ENCODE results near the gene ZNF474. TPM values are rescaled to one million over a fixed set of nuclear protein-coding genes. Genes with fewer than 3 reads are reported as not detected.

The ZNF474 gene
- total and polyA plus RNA-seq, 2 of the 4 experiments (the other 2 are of a cell fraction) = 0.24 to 0.54 TPM

DNA sequence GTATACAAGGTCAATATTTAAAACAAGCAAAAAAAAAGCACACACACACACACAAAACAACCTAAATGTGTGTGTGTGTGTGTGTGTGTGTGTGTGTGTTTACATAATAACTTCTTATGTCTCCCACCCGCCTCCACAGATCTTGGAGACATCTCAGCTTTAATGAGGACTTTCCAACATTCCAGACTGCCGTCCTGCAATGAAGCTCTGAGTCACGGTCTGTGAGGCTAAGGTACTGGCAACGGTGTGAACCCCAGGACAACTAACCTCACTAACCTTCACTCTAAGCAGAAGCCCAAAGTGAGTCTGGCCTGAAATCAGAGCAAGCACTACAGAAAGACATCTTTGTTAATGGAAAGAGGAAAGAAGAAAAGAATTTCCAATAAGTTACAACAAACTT, 22.3 kb downstream of the ZNF474 start:
- dilution Hi-C loops (cut with HindIII; ENCODE audit: low sequenced_read_pairs, unreplicated experiment) (no loop called here), intact Hi-C loops (cut with micrococcal nuclease) (no loop called here), in situ Hi-C loops (cut with MboI; ENCODE audit: low sequenced_read_pairs) (loop anchor here (10.0 kb wide), 1 partner anchor 187 kb away; the partner anchor contains the start of gene SRFBP1)
- WGBS, 2 experiments (ENCODE audit: extremely low coverage in 2 of 2, insufficient read length in 1 of 2) = no CpG with 5 or more reads among the region's 4 CpGs
- DNase-seq (peak; percentile 80), ATAC-seq (ENCODE audit: low read depth) (peak; percentile 24)
- Histone ChIP-seq H3K4me3 (ENCODE audit: insufficient read depth, low read depth, low read length) (no peak overlapping the region), H2BK120ac (ENCODE audit: low read depth, low read length) (peak overlapping the region; percentile 97), H3K79me1 (ENCODE audit: low read depth in 1 of 2, low read length in 2 of 2) (peaks cover 10 to 21% of the 10 kb centered on the region in 2 experiments; a peak in 3 of 4 replicates), H3K56ac (ENCODE audit: extremely low read depth, insufficient read depth, low read length) (no peak overlapping the region), H4K20me1 (ENCODE audit: insufficient read depth, low read length) (no peaks in the 10 kb centered on the region), H3K36me3 (ENCODE audit: control insufficient read depth, insufficient read depth, low read length) (no peaks in the 10 kb centered on the region), H2BK20ac (ENCODE audit: low read depth, low read length) (peak overlapping the region; percentile 98; the same call in 1 of the 2 replicates), H2AK5ac (ENCODE audit: low read depth, low read length) (peak overlapping the region; percentile 46; the same call in 1 of the 2 replicates), H3K18ac (ENCODE audit: low read depth, low read length) (peak overlapping the region; percentile 63; the same call in 1 of the 2 replicates), H4K8ac (ENCODE audit: low read depth in 2 of 2, low read length in 2 of 2) (peak overlapping the region in 1 of 2 experiments; percentile 87; a peak in 1 of 4 replicates), H2AK9ac (replicated peaks; ENCODE audit: low read depth, low read length, poor library complexity) (no peak overlapping the region), H4K91ac (ENCODE audit: insufficient read depth, low read depth, low read length) (peak overlapping the region; percentile 95), H2BK15ac (ENCODE audit: low read depth, low read length) (peak overlapping the region; percentile 8; the same call in 2 of the 3 replicates), H3K4ac (ENCODE audit: low read depth, low read length) (peak overlapping the region; percentile 91), H3K27ac (ENCODE audit: insufficient read depth, low read length) (no peak overlapping the region), H3K27me3 (ENCODE audit: control insufficient read depth, insufficient read depth, low read length) (no peaks in the 10 kb centered on the region), H3K9me1 (ENCODE audit: insufficient read depth, low read length) (peaks cover 19% of the 10 kb centered on the region), H3K4me2 (ENCODE audit: low read depth, low read length) (peak overlapping the region; percentile 56; the same call in 1 of the 2 replicates), H2AFZ (replicated peaks; ENCODE audit: low read length, poor library complexity) (peak overlapping the region; percentile 23), H4K5ac (ENCODE audit: low read depth, low read length) (peak overlapping the region; percentile 62), H3K4me1 (ENCODE audit: control insufficient read depth, insufficient read depth, low read length) (peaks cover 34% of the 10 kb centered on the region), H3K23ac (ENCODE audit: low read depth, low read length) (peak overlapping the region; percentile 34), H3K9me3 (ENCODE audit: control insufficient read depth, insufficient read depth, low read length) (no peaks in the 10 kb centered on the region), H3K9ac (ENCODE audit: low read depth, low read length) (peak overlapping the region; percentile 1; the same call in 1 of the 2 replicates), H3K14ac (replicated peaks; ENCODE audit: low read depth, low read length) (peak overlapping the region; percentile 89; the same call in 1 of the 2 replicates), H2BK5ac (ENCODE audit: low read depth, low read length, poor library complexity, severe bottlenecking) (peak overlapping the region; percentile 85)
- TF ChIP-seq MXI1 (IDR thresholded peaks at IDR 0.05; ENCODE audit: borderline replicate concordance, low read depth, low read length) (no peak), CHD1 (IDR thresholded peaks at IDR 0.05; ENCODE audit: low read depth, low read length) (no peak), BHLHE40 (IDR thresholded peaks at IDR 0.05; ENCODE audit: low read depth, low read length) (peak; percentile 18; the same call in 1 of the 2 replicates), RFX5 (IDR thresholded peaks at IDR 0.05; ENCODE audit: low read depth, low read length) (no peak), RCOR1 (IDR thresholded peaks at IDR 0.05; ENCODE audit: insufficient replicate concordance, low read length) (no peak), MAFK (IDR thresholded peaks at IDR 0.05; ENCODE audit: low read depth, low read length) (no peak), USF2 (IDR thresholded peaks at IDR 0.05; ENCODE audit: low read depth, low read length) (no peak), CEBPB (IDR thresholded peaks at IDR 0.05; ENCODE audit: low read depth, low read length) (peak; percentile 36; the same call in 1 of the 2 replicates), MAZ (IDR thresholded peaks at IDR 0.05; ENCODE audit: borderline replicate concordance, low read depth, low read length) (no peak), POLR2A (IDR thresholded peaks at IDR 0.05; ENCODE audit: low read depth, low read length) (peak; percentile 36; the same call in 1 of the 2 replicates), RAD21 (IDR thresholded peaks at IDR 0.05; ENCODE audit: low read length) (no peak), SMC3 (IDR thresholded peaks at IDR 0.05; ENCODE audit: low read depth, low read length) (no peak), CTCF (conservative IDR thresholded peaks at IDR 0.05; ENCODE audit: low read depth, low read length) (no peak), NFE2L2 (IDR thresholded peaks at IDR 0.05; ENCODE audit: low read depth, low read length) (no peak), FOS (IDR thresholded peaks at IDR 0.05; ENCODE audit: low read depth, low read length) (peak; percentile 69)
- TF ChIP-seq, protein P1, sequence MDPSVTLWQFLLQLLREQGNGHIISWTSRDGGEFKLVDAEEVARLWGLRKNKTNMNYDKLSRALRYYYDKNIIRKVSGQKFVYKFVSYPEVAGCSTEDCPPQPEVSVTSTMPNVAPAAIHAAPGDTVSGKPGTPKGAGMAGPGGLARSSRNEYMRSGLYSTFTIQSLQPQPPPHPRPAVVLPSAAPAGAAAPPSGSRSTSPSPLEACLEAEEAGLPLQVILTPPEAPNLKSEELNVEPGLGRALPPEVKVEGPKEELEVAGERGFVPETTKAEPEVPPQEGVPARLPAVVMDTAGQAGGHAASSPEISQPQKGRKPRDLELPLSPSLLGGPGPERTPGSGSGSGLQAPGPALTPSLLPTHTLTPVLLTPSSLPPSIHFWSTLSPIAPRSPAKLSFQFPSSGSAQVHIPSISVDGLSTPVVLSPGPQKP (IDR thresholded peaks at IDR 0.05; ENCODE audit: borderline replicate concordance, low read depth, low read length) = no peak
- ChIA-PET POLR2A (ENCODE audit: unreplicated experiment) (no interaction called here), CTCF (no interaction called here)
- BruUV-seq (replicated peaks) = no TSS peak
